ENCODE measurements around the gene TLL1.

TLL1 gene

DNA sequence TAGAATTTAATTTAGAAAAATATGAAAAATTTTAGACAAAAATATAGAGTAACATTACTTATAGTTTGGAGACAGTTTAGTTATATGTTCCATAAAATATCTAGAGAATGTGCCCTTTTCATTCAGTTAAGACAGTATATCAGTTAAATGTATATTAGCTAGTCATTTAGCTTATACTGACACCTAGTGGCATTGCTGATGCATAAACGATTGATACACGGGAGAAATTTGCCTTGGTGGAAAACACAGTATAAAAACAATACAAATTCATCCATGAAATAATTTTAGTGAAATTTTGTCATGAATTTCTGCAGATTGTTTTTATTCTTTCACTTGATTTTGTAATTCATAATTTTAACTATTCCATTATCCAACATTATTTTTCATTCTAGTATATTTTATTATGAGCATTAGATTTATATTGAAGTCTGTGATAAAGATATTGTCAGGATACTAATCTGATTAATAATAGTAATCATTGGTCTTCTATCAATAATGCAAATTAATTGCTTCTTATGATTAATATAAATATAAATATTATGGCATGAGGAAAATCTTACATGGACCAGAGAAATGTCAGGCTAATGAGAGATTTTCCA is 219.0 kb downstream of the TLL1 start:
- Histone ChIP-seq H3K27ac (ENCODE audit: low read length) (no peak overlapping the region), H3K36me3 (replicated peaks; ENCODE audit: insufficient read depth, low read length) (no peaks in the 10 kb centered on the region), H3K4me3 (ENCODE audit: low read length) (no peak overlapping the region), H4K20me1 (ENCODE audit: insufficient read depth, low read length) (no peaks in the 10 kb centered on the region), H3F3A (ENCODE audit: insufficient read depth, low read length) (no peaks in the 10 kb centered on the region), H2AFZ (ENCODE audit: low read length) (no peak overlapping the region), H3K9me3 (replicated peaks; ENCODE audit: insufficient read depth, low read length) (no peaks in the 10 kb centered on the region), H3K27me3 (replicated peaks; ENCODE audit: insufficient read depth, low read length) (no peaks in the 10 kb centered on the region), H3K79me2 (ENCODE audit: low read length) (no peaks in the 10 kb centered on the region), H3K9ac (ENCODE audit: low read length) (no peak overlapping the region), H3K4me2 (ENCODE audit: low read depth, low read length) (no peak overlapping the region), H3K4me1 (ENCODE audit: low read length) (no peaks in the 10 kb centered on the region), H3K9me2 (replicated peaks; ENCODE audit: insufficient read depth, low read length) (no peaks in the 10 kb centered on the region)
- TF ChIP-seq EZH2phosphoT487 (IDR thresholded peaks at IDR 0.05; ENCODE audit: low read length) (no peak), EZH2 (optimal IDR thresholded peaks at IDR 0.05; ENCODE audit: low read depth, low read length) (no peak)
- TF ChIP-seq, protein P1, sequence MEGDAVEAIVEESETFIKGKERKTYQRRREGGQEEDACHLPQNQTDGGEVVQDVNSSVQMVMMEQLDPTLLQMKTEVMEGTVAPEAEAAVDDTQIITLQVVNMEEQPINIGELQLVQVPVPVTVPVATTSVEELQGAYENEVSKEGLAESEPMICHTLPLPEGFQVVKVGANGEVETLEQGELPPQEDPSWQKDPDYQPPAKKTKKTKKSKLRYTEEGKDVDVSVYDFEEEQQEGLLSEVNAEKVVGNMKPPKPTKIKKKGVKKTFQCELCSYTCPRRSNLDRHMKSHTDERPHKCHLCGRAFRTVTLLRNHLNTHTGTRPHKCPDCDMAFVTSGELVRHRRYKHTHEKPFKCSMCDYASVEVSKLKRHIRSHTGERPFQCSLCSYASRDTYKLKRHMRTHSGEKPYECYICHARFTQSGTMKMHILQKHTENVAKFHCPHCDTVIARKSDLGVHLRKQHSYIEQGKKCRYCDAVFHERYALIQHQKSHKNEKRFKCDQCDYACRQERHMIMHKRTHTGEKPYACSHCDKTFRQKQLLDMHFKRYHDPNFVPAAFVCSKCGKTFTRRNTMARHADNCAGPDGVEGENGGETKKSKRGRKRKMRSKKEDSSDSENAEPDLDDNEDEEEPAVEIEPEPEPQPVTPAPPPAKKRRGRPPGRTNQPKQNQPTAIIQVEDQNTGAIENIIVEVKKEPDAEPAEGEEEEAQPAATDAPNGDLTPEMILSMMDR (IDR thresholded peaks at IDR 0.05; ENCODE audit: low read length): peak; percentile 67
- peak; percentile 61 for DNase-seq

DNA sequence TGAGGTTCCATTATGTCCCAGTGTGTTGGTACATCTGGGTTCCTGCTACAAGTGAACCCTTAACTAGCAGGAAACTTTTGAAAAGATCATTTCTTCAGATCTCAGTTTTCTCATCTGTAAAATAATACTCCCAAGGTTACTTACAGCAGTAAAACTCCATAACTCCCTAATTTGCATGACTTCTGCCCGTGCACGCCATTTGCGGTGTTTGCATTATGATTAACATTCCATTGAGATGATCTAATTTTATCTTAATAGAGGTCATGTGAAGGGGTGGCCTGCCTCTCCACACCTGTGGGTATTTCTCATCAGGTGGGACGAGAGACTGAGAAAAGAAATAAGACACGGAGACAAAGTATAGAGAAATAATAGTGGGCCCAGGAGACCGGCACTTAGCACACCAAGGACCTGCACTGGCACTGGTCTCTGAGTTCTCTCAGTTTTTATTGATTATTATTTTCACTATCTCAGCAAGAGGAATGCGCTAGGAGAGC is 219.8 kb downstream of the TLL1 start:
- Histone ChIP-seq H3K4me2 (ENCODE audit: low read depth, low read length) (no peak overlapping the region), H3K9me3 (replicated peaks; ENCODE audit: insufficient read depth, low read length) (no peaks in the 10 kb centered on the region), H3K27me3 (replicated peaks; ENCODE audit: insufficient read depth, low read length) (no peaks in the 10 kb centered on the region), H3F3A (ENCODE audit: insufficient read depth, low read length) (no peaks in the 10 kb centered on the region), H3K36me3 (replicated peaks; ENCODE audit: insufficient read depth, low read length) (no peaks in the 10 kb centered on the region), H3K4me3 (ENCODE audit: low read length) (no peak overlapping the region), H4K20me1 (ENCODE audit: insufficient read depth, low read length) (no peaks in the 10 kb centered on the region), H3K4me1 (ENCODE audit: low read length) (no peaks in the 10 kb centered on the region), H3K9ac (ENCODE audit: low read length) (no peak overlapping the region), H3K79me2 (ENCODE audit: low read length) (no peaks in the 10 kb centered on the region), H2AFZ (ENCODE audit: low read length) (no peak overlapping the region), H3K27ac (ENCODE audit: low read length) (no peak overlapping the region), H3K9me2 (replicated peaks; ENCODE audit: insufficient read depth, low read length) (no peaks in the 10 kb centered on the region)
- DNase-seq: no peak
- TF ChIP-seq EZH2 (optimal IDR thresholded peaks at IDR 0.05; ENCODE audit: low read depth, low read length) (no peak), EZH2phosphoT487 (IDR thresholded peaks at IDR 0.05; ENCODE audit: low read length) (no peak)
- TF ChIP-seq, protein P1 (IDR thresholded peaks at IDR 0.05; ENCODE audit: low read length): no peak

GRCh38 chr4:166104623-166105022 is 231.6 kb downstream of the TLL1 start:
- Histone ChIP-seq H3K4me3 (ENCODE audit: low read length) (no peak overlapping the region), H2AFZ (ENCODE audit: low read length) (no peak overlapping the region), H3K9ac (ENCODE audit: low read length) (no peak overlapping the region), H3K36me3 (replicated peaks; ENCODE audit: insufficient read depth, low read length) (no peaks in the 10 kb centered on the region), H4K20me1 (ENCODE audit: insufficient read depth, low read length) (no peaks in the 10 kb centered on the region), H3K9me3 (replicated peaks; ENCODE audit: insufficient read depth, low read length) (no peaks in the 10 kb centered on the region), H3K9me2 (replicated peaks; ENCODE audit: insufficient read depth, low read length) (no peaks in the 10 kb centered on the region), H3K4me2 (ENCODE audit: low read depth, low read length) (no peak overlapping the region), H3K4me1 (ENCODE audit: low read length) (no peaks in the 10 kb centered on the region), H3K27me3 (replicated peaks; ENCODE audit: insufficient read depth, low read length) (no peaks in the 10 kb centered on the region), H3K27ac (ENCODE audit: low read length) (no peak overlapping the region), H3K79me2 (ENCODE audit: low read length) (no peaks in the 10 kb centered on the region), H3F3A (ENCODE audit: insufficient read depth, low read length) (no peaks in the 10 kb centered on the region)
- TF ChIP-seq EZH2phosphoT487 (IDR thresholded peaks at IDR 0.05; ENCODE audit: low read length) (no peak), EZH2 (optimal IDR thresholded peaks at IDR 0.05; ENCODE audit: low read depth, low read length) (no peak)
- TF ChIP-seq, protein P1 (IDR thresholded peaks at IDR 0.05; ENCODE audit: low read length): no peak
- DNase-seq: no peak

Measured in MM.1S (cell line).